Measurements from ENCODE around the gene ATP6V1F. TPM values are rescaled to one million over a fixed set of nuclear protein-coding genes. Genes with fewer than 3 reads are reported as not detected.

Gene ATP6V1F
- total RNA-seq, 1 experiment from 2014 or later: 125 TPM

GRCh38 chr7:128843938-128844621, 18.6 kb upstream of the ATP6V1F start:
- Mint-ChIP-seq H3K4me1 (ENCODE audit: insufficient read depth, unreplicated experiment) (no peaks in the 10 kb centered on the region), H3K4me3 (ENCODE audit: unreplicated experiment) (no peak overlapping the region), H3K27ac (ENCODE audit: low read depth, unreplicated experiment) (no peak overlapping the region), H3K9me3 (ENCODE audit: unreplicated experiment) (no peaks in the 10 kb centered on the region), H3K36me3 (ENCODE audit: insufficient read depth, unreplicated experiment) (no peaks in the 10 kb centered on the region), H3K27me3 (ENCODE audit: insufficient read depth, unreplicated experiment) (no peaks in the 10 kb centered on the region)
- DNase-seq (ENCODE audit: unreplicated experiment): no peak
- ChIA-PET CTCF (interaction anchor here (0.8 to 1.1 kb wide), 2 partner anchors 9 to 23 kb away, joined by 3 to 4 read pairs; no protein-coding TSS in a partner anchor), POLR2A (interaction anchor here (0.9 kb wide), 1 partner anchor 10 kb away, joined by 4 read pairs; no protein-coding TSS in a partner anchor)
- TF ChIP-seq, protein P1, sequence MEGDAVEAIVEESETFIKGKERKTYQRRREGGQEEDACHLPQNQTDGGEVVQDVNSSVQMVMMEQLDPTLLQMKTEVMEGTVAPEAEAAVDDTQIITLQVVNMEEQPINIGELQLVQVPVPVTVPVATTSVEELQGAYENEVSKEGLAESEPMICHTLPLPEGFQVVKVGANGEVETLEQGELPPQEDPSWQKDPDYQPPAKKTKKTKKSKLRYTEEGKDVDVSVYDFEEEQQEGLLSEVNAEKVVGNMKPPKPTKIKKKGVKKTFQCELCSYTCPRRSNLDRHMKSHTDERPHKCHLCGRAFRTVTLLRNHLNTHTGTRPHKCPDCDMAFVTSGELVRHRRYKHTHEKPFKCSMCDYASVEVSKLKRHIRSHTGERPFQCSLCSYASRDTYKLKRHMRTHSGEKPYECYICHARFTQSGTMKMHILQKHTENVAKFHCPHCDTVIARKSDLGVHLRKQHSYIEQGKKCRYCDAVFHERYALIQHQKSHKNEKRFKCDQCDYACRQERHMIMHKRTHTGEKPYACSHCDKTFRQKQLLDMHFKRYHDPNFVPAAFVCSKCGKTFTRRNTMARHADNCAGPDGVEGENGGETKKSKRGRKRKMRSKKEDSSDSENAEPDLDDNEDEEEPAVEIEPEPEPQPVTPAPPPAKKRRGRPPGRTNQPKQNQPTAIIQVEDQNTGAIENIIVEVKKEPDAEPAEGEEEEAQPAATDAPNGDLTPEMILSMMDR (IDR thresholded peaks at IDR 0.05; ENCODE audit: unreplicated experiment): no peak
- BruUV-seq (replicated peaks): no TSS peak
- intact Hi-C loops (cut with micrococcal nuclease): no loop called here

DNA sequence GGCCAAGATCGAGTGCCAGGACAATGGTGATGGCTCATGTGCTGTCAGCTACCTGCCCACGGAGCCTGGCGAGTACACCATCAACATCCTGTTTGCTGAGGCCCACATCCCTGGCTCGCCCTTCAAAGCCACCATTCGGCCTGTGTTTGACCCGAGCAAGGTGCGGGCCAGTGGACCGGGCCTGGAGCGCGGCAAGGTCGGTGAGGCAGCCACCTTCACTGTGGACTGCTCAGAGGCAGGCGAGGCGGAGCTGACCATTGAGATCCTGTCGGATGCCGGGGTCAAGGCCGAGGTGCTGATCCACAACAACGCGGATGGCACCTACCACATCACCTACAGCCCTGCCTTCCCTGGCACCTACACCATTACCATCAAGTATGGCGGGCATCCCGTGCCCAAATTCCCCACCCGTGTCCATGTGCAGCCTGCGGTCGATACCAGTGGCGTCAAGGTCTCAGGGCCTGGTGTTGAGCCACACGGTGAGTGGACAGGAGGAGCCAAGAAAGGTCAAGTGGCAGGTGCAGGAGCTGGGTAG, 17.8 kb upstream of the ATP6V1F start:
- intact Hi-C loops (cut with micrococcal nuclease): no loop called here
- ChIA-PET POLR2A (no interaction called here), CTCF (interaction anchor here (0.8 kb wide), 1 partner anchor 10 kb away, joined by 4 read pairs; no protein-coding TSS in a partner anchor)
- BruUV-seq (replicated peaks): no TSS peak
- Mint-ChIP-seq H3K36me3 (ENCODE audit: insufficient read depth, unreplicated experiment) (no peaks in the 10 kb centered on the region), H3K9me3 (ENCODE audit: unreplicated experiment) (no peaks in the 10 kb centered on the region), H3K4me3 (ENCODE audit: unreplicated experiment) (no peak overlapping the region), H3K27me3 (ENCODE audit: insufficient read depth, unreplicated experiment) (peaks cover 3% of the 10 kb centered on the region), H3K4me1 (ENCODE audit: insufficient read depth, unreplicated experiment) (no peaks in the 10 kb centered on the region), H3K27ac (ENCODE audit: low read depth, unreplicated experiment) (no peak overlapping the region)
- no peak for DNase-seq (ENCODE audit: unreplicated experiment)
- TF ChIP-seq, protein P1 (IDR thresholded peaks at IDR 0.05; ENCODE audit: unreplicated experiment): no peak

GRCh38 chr7:128845475-128845874, 17.2 kb upstream of the ATP6V1F start:
- Mint-ChIP-seq H3K9me3 (ENCODE audit: unreplicated experiment) (no peaks in the 10 kb centered on the region), H3K27me3 (ENCODE audit: insufficient read depth, unreplicated experiment) (peaks cover 10% of the 10 kb centered on the region), H3K36me3 (ENCODE audit: insufficient read depth, unreplicated experiment) (no peaks in the 10 kb centered on the region), H3K4me3 (ENCODE audit: unreplicated experiment) (no peak overlapping the region), H3K27ac (ENCODE audit: low read depth, unreplicated experiment) (no peak overlapping the region), H3K4me1 (ENCODE audit: insufficient read depth, unreplicated experiment) (no peaks in the 10 kb centered on the region)
- CTCF ChIA-PET: no interaction called here
- TF ChIP-seq, protein P1 (IDR thresholded peaks at IDR 0.05; ENCODE audit: unreplicated experiment): no peak
- POLR2A ChIA-PET: no interaction called here
- BruUV-seq (replicated peaks): no TSS peak
- no peak for DNase-seq (ENCODE audit: unreplicated experiment)
- intact Hi-C loops (cut with micrococcal nuclease): no loop called here

DNA sequence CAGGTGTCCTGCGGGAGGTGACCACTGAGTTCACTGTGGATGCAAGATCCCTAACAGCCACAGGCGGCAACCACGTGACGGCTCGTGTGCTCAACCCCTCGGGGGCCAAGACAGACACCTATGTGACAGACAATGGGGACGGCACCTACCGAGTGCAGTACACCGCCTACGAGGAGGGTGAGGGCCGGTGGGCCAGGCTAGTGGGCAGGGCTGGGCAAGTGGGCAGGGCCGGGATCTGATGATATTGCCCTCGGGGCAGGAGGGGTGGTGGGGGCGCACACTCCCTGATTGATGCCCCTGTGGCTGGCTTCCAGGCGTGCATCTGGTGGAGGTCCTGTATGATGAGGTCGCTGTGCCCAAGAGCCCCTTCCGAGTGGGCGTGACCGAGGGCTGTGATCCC, 16.7 kb upstream of the ATP6V1F start:
- no peak overlapping the region for H3K27ac Mint-ChIP-seq (ENCODE audit: low read depth, unreplicated experiment)
- intact Hi-C loops (cut with micrococcal nuclease): no loop called here
- H3K9me3 Mint-ChIP-seq (ENCODE audit: unreplicated experiment): no peaks in the 10 kb centered on the region
- peaks cover 10% of the 10 kb centered on the region for H3K27me3 Mint-ChIP-seq (ENCODE audit: insufficient read depth, unreplicated experiment)
- ChIA-PET POLR2A (no interaction called here), CTCF (no interaction called here)
- no peaks in the 10 kb centered on the region for H3K4me1 Mint-ChIP-seq (ENCODE audit: insufficient read depth, unreplicated experiment)
- no peak for DNase-seq (ENCODE audit: unreplicated experiment)
- no TSS peak for BruUV-seq (replicated peaks)
- no peaks in the 10 kb centered on the region for H3K36me3 Mint-ChIP-seq (ENCODE audit: insufficient read depth, unreplicated experiment)
- H3K4me3 Mint-ChIP-seq (ENCODE audit: unreplicated experiment): no peak overlapping the region
- TF ChIP-seq, protein P1 (IDR thresholded peaks at IDR 0.05; ENCODE audit: unreplicated experiment): no peak

All from MCF 10A (cell line).